ENCODE measurements around the gene CCDC102B.
"Not testable (repeated sequence)": the region's sequence is repeated elsewhere in the genome, so short reads cannot be mapped to it uniquely, and the experiment has no call there.

Gene CCDC102B

DNA sequence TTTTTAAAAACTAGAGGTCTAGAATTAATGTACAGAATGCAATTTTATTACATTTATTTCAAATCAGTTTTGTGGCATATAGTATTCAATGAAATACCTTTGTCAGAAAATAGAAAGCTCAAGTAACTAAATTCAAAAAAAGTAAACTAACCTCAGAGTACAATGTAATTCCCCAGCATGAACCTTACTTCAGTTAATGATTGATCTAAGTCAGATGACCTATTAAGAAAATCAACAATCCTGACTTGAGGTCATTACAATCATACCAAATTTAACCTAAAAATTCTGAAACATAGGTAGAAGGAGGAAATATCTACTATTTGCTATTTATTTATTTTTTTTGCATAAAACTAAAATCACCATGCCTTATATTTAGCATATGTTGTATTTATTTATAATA, 142.9 kb downstream of the CCDC102B start:
- H3K4me3 ChIP-seq (ENCODE audit: low read length) = no peak overlapping the region
- no peak for TF ChIP-seq CTCF (conservative IDR thresholded peaks at IDR 0.05; ENCODE audit: low read length)
- no peak for DNase-seq (ENCODE audit: low read depth)

DNA sequence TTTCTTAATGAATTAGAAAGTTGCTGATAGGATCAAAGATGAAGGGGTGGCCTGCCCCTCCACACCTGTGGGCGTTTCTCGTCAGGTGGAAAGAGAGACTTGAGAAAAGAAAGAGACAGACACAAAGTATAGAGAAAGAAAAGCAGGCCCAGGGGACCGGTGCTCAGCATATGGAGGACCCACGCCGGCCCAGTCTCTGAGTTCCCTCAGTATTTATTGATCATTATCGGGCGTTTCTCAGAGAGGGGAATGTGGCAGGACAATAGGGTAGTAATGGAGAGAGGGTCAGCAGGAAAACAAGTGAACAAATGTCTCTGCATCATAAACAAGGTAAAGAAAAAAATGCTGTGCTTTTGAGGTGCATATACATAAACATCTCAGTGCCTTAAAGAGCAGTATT, 144.3 kb downstream of the CCDC102B start:
- DNase-seq (ENCODE audit: low read depth) = no peak
- H3K4me3 ChIP-seq (ENCODE audit: low read length) = no peak overlapping the region
- TF ChIP-seq CTCF (conservative IDR thresholded peaks at IDR 0.05; ENCODE audit: low read length) = no peak

- not testable (repeated sequence) for H3K4me3 ChIP-seq (ENCODE audit: low read length); DNase-seq (ENCODE audit: low read depth)
These were observed 146.0 kb downstream of the CCDC102B start for GRCh38 chr18:68943861-68944260.

DNA sequence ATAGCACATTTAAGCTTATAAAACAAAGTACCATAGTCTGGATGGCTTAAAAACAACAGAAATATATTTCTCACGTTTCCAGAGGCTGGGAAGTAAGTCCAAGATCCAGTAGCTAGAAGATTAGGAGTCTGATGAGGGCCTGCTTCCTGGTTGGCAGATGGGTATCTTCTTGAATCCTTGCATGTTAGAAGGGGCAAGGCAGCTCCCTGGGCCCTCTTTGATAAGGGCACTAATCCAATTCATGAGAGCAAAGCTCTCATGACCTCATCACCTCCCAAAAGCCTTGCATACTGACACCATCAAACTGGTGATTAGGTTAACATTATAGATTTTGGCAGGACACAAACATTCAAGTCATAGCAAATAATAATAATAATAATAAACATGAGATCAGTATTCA, 146.4 kb downstream of the CCDC102B start:
- no peak for DNase-seq (ENCODE audit: low read depth)
- TF ChIP-seq CTCF (conservative IDR thresholded peaks at IDR 0.05; ENCODE audit: low read length) = no peak
- no peak overlapping the region for H3K4me3 ChIP-seq (ENCODE audit: low read length)

- DNase-seq (ENCODE audit: low read depth) = no peak
- H3K4me3 ChIP-seq (ENCODE audit: low read length) = no peak overlapping the region
- no peak for TF ChIP-seq CTCF (conservative IDR thresholded peaks at IDR 0.05; ENCODE audit: low read length)
These were observed 146.9 kb downstream of the CCDC102B start for GRCh38 chr18:68944826-68945225.

- DNase-seq (ENCODE audit: low read depth) = no peak
- no peak overlapping the region for H3K4me3 ChIP-seq (ENCODE audit: low read length)
- no peak for TF ChIP-seq CTCF (conservative IDR thresholded peaks at IDR 0.05; ENCODE audit: low read length)
These were observed 150.7 kb downstream of the CCDC102B start for GRCh38 chr18:68948622-68949021.

DNA sequence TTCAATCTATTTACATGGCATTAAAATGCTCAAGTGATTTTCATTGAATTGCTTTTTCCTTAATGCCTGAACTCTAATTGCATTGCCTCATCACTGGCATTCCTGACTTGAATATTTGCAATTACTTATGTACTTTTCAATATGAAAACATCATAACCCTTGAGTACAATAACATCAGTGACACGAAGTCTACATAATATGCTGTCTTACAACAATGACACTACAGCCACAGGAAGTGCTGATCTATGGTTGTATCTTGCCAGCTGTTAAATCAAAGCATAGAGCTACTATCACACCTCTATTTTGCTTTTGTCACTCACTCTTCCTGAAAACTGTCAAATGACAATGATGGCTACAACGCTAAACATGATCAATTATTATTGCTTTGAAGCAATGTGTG, 156.9 kb downstream of the CCDC102B start:
- no peak for DNase-seq (ENCODE audit: low read depth)
- TF ChIP-seq CTCF (conservative IDR thresholded peaks at IDR 0.05; ENCODE audit: low read length) = no peak

DNA sequence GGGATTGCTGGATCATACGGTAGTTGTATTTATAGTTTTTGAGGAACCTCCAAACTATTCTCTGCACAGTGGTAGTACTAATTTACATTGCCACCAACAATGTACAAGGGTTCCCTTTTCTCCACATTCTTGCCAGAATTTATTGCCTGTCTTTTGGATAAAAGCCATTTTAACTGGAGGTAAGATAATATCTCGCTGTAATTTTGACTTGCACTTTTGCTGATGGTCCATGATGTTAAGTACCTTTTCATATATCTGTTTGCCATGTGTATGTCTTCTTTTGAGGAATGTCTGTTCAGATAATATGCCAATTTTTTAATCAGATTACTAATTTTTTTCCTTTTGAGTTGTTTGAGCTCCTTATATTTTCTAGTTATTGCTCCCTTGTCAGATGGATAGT, 158.8 kb downstream of the CCDC102B start:
- no peak overlapping the region for H3K4me3 ChIP-seq (ENCODE audit: low read length)
- no peak for TF ChIP-seq CTCF (conservative IDR thresholded peaks at IDR 0.05; ENCODE audit: low read length)
- no peak for DNase-seq (ENCODE audit: low read depth)

More for the DNA sequence above, 156.9 kb downstream of the CCDC102B start:
- no peak overlapping the region for H3K4me3 ChIP-seq (ENCODE audit: low read length)
